ENCODE results near the gene AMOTL1.

GRCh38 chr11:94755494-94755893 is 12.7 kb upstream of the AMOTL1 start:
- no peak for TF ChIP-seq CTCF (IDR thresholded peaks at IDR 0.05; ENCODE audit: low read depth, low read length, poor library complexity, severe bottlenecking)
- no peak for TF ChIP-seq EZH2phosphoT487 (IDR thresholded peaks at IDR 0.05; ENCODE audit: borderline replicate concordance, low read length)

Measured in DOHH2 (cell line).